Nucleus accumbens (tissue), 56 donors: ENCODE data around the gene NEUROG3.

Source experiments
- DNase-seq, 56 donors: peaks; one replicate each; lab custom pipeline; 2025; lab: John Stamatoyannopoulos, UW

The NEUROG3 gene

GRCh38 chr10:69573056-69573806 is at the start of gene NEUROG3:
TSS of gene NEUROG3 (minus strand) at chr10:69573422. CDS start at chr10:69573043, 379 bp downstream.
- DNase-seq, result no peak

- DNase-seq, result no peak
These were observed 47.4 kb upstream of the NEUROG3 start for GRCh38 chr10:69620625-69621024.

GRCh38 chr10:69619626-69620025 is 46.4 kb upstream of the NEUROG3 start:
- DNase-seq, result no peak

GRCh38 chr10:69618746-69619145 is 45.5 kb upstream of the NEUROG3 start:
- DNase-seq, result no peak

GRCh38 chr10:69616358-69616757 is 43.1 kb upstream of the NEUROG3 start:
- DNase-seq, result no peak

- DNase-seq, result no peak
These were observed 40.9 kb upstream of the NEUROG3 start for GRCh38 chr10:69614130-69614529.

GRCh38 chr10:69612760-69613159 is 39.5 kb upstream of the NEUROG3 start:
- peak in 3 of 56 donors; percentile 6 to 38 (median 17) for DNase-seq

- no peak for DNase-seq
These were observed 35.9 kb upstream of the NEUROG3 start for GRCh38 chr10:69609077-69609476.

- no peak for DNase-seq
These were observed 27.6 kb upstream of the NEUROG3 start for GRCh38 chr10:69600761-69601330.

GRCh38 chr10:69588358-69588757 is 15.1 kb upstream of the NEUROG3 start:
- no peak for DNase-seq

- DNase-seq, result no peak
These were observed 11.4 kb upstream of the NEUROG3 start for GRCh38 chr10:69584624-69585023.

- DNase-seq, result no peak
These were observed 9.9 kb upstream of the NEUROG3 start for GRCh38 chr10:69583106-69583505.

GRCh38 chr10:69580435-69580834 is 7.2 kb upstream of the NEUROG3 start:
- no peak for DNase-seq

GRCh38 chr10:69579464-69580060 is 6.3 kb upstream of the NEUROG3 start:
- DNase-seq, result no peak

GRCh38 chr10:69578508-69578991 is 5.3 kb upstream of the NEUROG3 start:
- DNase-seq, result no peak

GRCh38 chr10:69577268-69578232 is 4.3 kb upstream of the NEUROG3 start:
- no peak for DNase-seq

- DNase-seq, result no peak
These were observed 3.3 kb upstream of the NEUROG3 start for GRCh38 chr10:69576334-69577011.

- no peak for DNase-seq
These were observed 2.0 kb upstream of the NEUROG3 start for GRCh38 chr10:69575164-69575722.

- DNase-seq, result peak in 1 of 56 donors; percentile 9
These were observed 1.4 kb upstream of the NEUROG3 start for GRCh38 chr10:69574571-69574978.
